ENCODE results near the gene TEX48. TPM values are rescaled to one million over a fixed set of nuclear protein-coding genes. Genes with fewer than 3 reads are reported as not detected.
A peak's percentile ranks its signal among the peaks of the same experiment; 100 is the strongest.

Gene TEX48
- total RNA-seq, 1 donor from 2014 or later: not detected

GRCh38 chr9:114641967-114642366 lies 40.0 kb downstream of the TEX48 start:
- no peak overlapping the region for H3K4me3 ChIP-seq
- H2AFZ ChIP-seq (replicated peaks): no peak overlapping the region
- H3K4me1 ChIP-seq: no peaks in the 10 kb centered on the region
- H3K4me2 ChIP-seq: no peak overlapping the region
- no peaks in the 10 kb centered on the region for H3K36me3 ChIP-seq
- no peaks in the 10 kb centered on the region for H3K9me3 ChIP-seq (ENCODE audit: low read depth)
- no peak overlapping the region for H3K27ac ChIP-seq
- H3K4me1 Mint-ChIP-seq: no peaks in the 10 kb centered on the region
- no peak overlapping the region for H3K4me3 Mint-ChIP-seq
- no peaks in the 10 kb centered on the region for H3K79me2 ChIP-seq (ENCODE audit: low read depth)
- peaks cover 2% of the 10 kb centered on the region for H3K36me3 Mint-ChIP-seq
- H3K27ac Mint-ChIP-seq: no peak overlapping the region
- H3K9me3 Mint-ChIP-seq: peaks cover 5% of the 10 kb centered on the region
- no peaks in the 10 kb centered on the region for H3K27me3 ChIP-seq
- no peaks in the 10 kb centered on the region for H3K27me3 Mint-ChIP-seq (ENCODE audit: insufficient read depth, low read depth)
- no peak for DNase-seq (ENCODE audit: low spot score)
- H3K9ac ChIP-seq: no peak overlapping the region
- H3F3A ChIP-seq (ENCODE audit: low read depth): no peaks in the 10 kb centered on the region
- H4K20me1 ChIP-seq (ENCODE audit: low read depth): no peaks in the 10 kb centered on the region
- TF ChIP-seq CTCF (IDR thresholded peaks at IDR 0.05): no peak

DNA sequence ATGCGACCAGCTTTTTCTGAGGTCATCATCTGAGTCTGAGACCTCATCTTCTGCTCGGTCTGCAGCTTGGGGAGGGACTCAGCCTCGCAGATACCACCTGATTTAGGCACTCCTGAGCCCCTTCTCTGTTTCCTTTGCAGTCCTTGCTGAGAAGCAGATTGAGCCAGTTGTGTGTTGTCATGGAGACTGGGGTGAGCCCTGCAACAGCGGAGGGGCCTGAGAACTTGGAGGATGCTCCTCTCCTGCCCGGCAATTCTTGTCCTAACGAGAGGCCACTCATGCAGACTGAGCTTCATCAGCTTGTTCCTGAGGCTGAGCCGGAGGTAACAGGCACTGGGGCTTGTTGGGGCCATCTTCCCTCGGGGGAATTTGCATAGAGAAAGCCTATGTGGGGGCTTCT lies 43.6 kb downstream of the TEX48 start:
- Histone ChIP-seq H3F3A (ENCODE audit: low read depth) (no peaks in the 10 kb centered on the region), H3K9ac (no peak overlapping the region), H3K27me3 (no peaks in the 10 kb centered on the region), H3K79me2 (ENCODE audit: low read depth) (no peaks in the 10 kb centered on the region), H2AFZ (replicated peaks) (no peak overlapping the region), H3K27ac (no peak overlapping the region), H4K20me1 (ENCODE audit: low read depth) (no peaks in the 10 kb centered on the region), H3K4me3 (no peak overlapping the region), H3K4me1 (no peaks in the 10 kb centered on the region), H3K4me2 (no peak overlapping the region), H3K9me3 (ENCODE audit: low read depth) (no peaks in the 10 kb centered on the region), H3K36me3 (no peaks in the 10 kb centered on the region)
- Mint-ChIP-seq H3K27ac (no peak overlapping the region), H3K4me3 (no peak overlapping the region), H3K36me3 (peaks cover 2% of the 10 kb centered on the region), H3K27me3 (ENCODE audit: insufficient read depth, low read depth) (no peaks in the 10 kb centered on the region), H3K4me1 (no peaks in the 10 kb centered on the region), H3K9me3 (no peaks in the 10 kb centered on the region)
- TF ChIP-seq EZH2 (IDR thresholded peaks at IDR 0.05) (no peak), CTCF (IDR thresholded peaks at IDR 0.05) (no peak), EZH2phosphoT487 (IDR thresholded peaks at IDR 0.05) (no peak)
- DNase-seq (ENCODE audit: low spot score): peak; percentile 33

- Histone ChIP-seq H3K4me1 (no peaks in the 10 kb centered on the region), H2AFZ (replicated peaks) (no peak overlapping the region), H3K9me3 (ENCODE audit: low read depth) (no peaks in the 10 kb centered on the region), H3K9ac (no peak overlapping the region), H3K79me2 (ENCODE audit: low read depth) (no peaks in the 10 kb centered on the region), H4K20me1 (ENCODE audit: low read depth) (no peaks in the 10 kb centered on the region), H3K4me2 (no peak overlapping the region), H3K27ac (no peak overlapping the region), H3K36me3 (no peaks in the 10 kb centered on the region), H3F3A (ENCODE audit: low read depth) (no peaks in the 10 kb centered on the region), H3K4me3 (no peak overlapping the region), H3K27me3 (no peaks in the 10 kb centered on the region)
- Mint-ChIP-seq H3K4me3 (no peak overlapping the region), H3K36me3 (peaks cover 2% of the 10 kb centered on the region), H3K27me3 (ENCODE audit: insufficient read depth, low read depth) (no peaks in the 10 kb centered on the region), H3K27ac (no peak overlapping the region), H3K4me1 (no peaks in the 10 kb centered on the region), H3K9me3 (no peaks in the 10 kb centered on the region)
- no peak for TF ChIP-seq CTCF (IDR thresholded peaks at IDR 0.05)
- no peak for DNase-seq (ENCODE audit: low spot score)
These were observed 47.6 kb downstream of the TEX48 start for GRCh38 chr9:114634387-114634786.
